Suprapubic skin (tissue), 4 donors: ENCODE data around the gene PRPSAP1. TPM values are rescaled to one million over a fixed set of nuclear protein-coding genes. Genes with fewer than 3 reads are reported as not detected.
"Not testable (repeated sequence)": the region's sequence is repeated elsewhere in the genome, so short reads cannot be mapped to it uniquely, and the experiment has no call there.

Experiments
- DNase-seq, 2 donors: peaks; one replicate each; pipeline ENCODE4 v3.0.0-alpha.2; 2019; ENCODE audit warnings: low spot score in 2 of 2
- H3K27ac ChIP-seq: fragments of 200-600 bp; sonication (generic); one replicate; pipeline ENCODE4 v1.5.1; 2019
- H3K27me3 ChIP-seq: fragments of 200-600 bp; sonication (generic); one replicate; pipeline ENCODE4 v1.5.1; 2019
- H3K36me3 ChIP-seq: fragments of 200-600 bp; sonication (generic); one replicate; pipeline ENCODE4 v1.5.1; 2019
- H3K4me1 ChIP-seq: fragments of 200-600 bp; sonication (generic); one replicate; pipeline ENCODE4 v1.5.1; 2019
- H3K4me3 ChIP-seq: fragments of 200-600 bp; sonication (generic); one replicate; pipeline ENCODE4 v1.5.1; 2019; ENCODE audit warnings: mild to moderate bottlenecking
- H3K9me3 ChIP-seq: fragments of 200-600 bp; sonication (generic); one replicate; pipeline ENCODE4 v1.5.1; 2019
- EP300 ChIP-seq: sonication (generic); formaldehyde crosslinking; IDR thresholded peaks from one replicate; pipeline ENCODE4 v1.6.1; 2017; ENCODE audit warnings: antibody characterized with exemption
- POLR2A ChIP-seq, 2 donors: fragments of 450-650 bp; IDR thresholded peaks; one replicate each; pipeline ENCODE4 v1.6.1; 2017; ENCODE audit warnings: antibody characterized with exemption in 2 of 2, mild to moderate bottlenecking in 2 of 2, moderate library complexity in 2 of 2
- POLR2AphosphoS5 ChIP-seq, 3 donors: sonication (generic); formaldehyde crosslinking; IDR thresholded peaks; one replicate each; pipeline ENCODE4 v1.6.1; 2017; ENCODE audit warnings: antibody characterized with exemption in 3 of 3
- WGBS: methylation state at CpG from one replicate; pipeline ENCODE4 v1.1.5; 2018; 5-methylcytosine and 5-hydroxymethylcytosine counted together
- total RNA-seq, 4 donors: library from RNA; depleted of rRNA; stranded (reverse); fragments of >200 nt; gene quantifications; one replicate each; pipeline ENCODE4 v1.1.0, GENCODE V29; 2016
- TF ChIP-seq, protein P1 (sequence below), 2 donors: fragments of 200-600 bp in 1 of 2; fragments of 450-650 bp in 1 of 2; sonication (generic) in 1 of 2; IDR thresholded peaks; one replicate each; pipeline ENCODE4 v1.5.1; 2016 to 2019; ENCODE audit warnings: antibody characterized with exemption in 2 of 2, mild to moderate bottlenecking in 1 of 2, moderate library complexity in 1 of 2

The PRPSAP1 gene
- total RNA-seq, 4 donors from 2014 or later = 47.3 to 83.9 (median 63.8) TPM

GRCh38 chr17:76367642-76368041 lies 13.9 kb upstream of the PRPSAP1 start:
- DNase-seq = no peak
- TF ChIP-seq POLR2AphosphoS5 (IDR thresholded peaks at IDR 0.05) = no peak
- no peak for TF ChIP-seq EP300
- no peak for TF ChIP-seq POLR2A (IDR thresholded peaks at IDR 0.05)
- TF ChIP-seq, protein P1, sequence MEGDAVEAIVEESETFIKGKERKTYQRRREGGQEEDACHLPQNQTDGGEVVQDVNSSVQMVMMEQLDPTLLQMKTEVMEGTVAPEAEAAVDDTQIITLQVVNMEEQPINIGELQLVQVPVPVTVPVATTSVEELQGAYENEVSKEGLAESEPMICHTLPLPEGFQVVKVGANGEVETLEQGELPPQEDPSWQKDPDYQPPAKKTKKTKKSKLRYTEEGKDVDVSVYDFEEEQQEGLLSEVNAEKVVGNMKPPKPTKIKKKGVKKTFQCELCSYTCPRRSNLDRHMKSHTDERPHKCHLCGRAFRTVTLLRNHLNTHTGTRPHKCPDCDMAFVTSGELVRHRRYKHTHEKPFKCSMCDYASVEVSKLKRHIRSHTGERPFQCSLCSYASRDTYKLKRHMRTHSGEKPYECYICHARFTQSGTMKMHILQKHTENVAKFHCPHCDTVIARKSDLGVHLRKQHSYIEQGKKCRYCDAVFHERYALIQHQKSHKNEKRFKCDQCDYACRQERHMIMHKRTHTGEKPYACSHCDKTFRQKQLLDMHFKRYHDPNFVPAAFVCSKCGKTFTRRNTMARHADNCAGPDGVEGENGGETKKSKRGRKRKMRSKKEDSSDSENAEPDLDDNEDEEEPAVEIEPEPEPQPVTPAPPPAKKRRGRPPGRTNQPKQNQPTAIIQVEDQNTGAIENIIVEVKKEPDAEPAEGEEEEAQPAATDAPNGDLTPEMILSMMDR (IDR thresholded peaks at IDR 0.05) = no peak
- Histone ChIP-seq H3K4me3 (no peak overlapping the region), H3K27me3 (no peaks in the 10 kb centered on the region), H3K9me3 (no peaks in the 10 kb centered on the region), H3K36me3 (no peaks in the 10 kb centered on the region), H3K4me1 (peaks cover 25% of the 10 kb centered on the region), H3K27ac (no peak overlapping the region)
- WGBS = 68% methylated on average over 4 of the region's 6 CpGs

- DNase-seq = no peak
Measured at GRCh38 chr17:76366247-76366646, 12.5 kb upstream of the PRPSAP1 start.

GRCh38 chr17:76365256-76365903 lies 11.7 kb upstream of the PRPSAP1 start:
- no peaks in the 10 kb centered on the region for H3K27me3 ChIP-seq
- no peak overlapping the region for H3K4me3 ChIP-seq
- peaks cover 40% of the 10 kb centered on the region for H3K4me1 ChIP-seq
- TF ChIP-seq POLR2A (IDR thresholded peaks at IDR 0.05) = no peak
- TF ChIP-seq, protein P1 (IDR thresholded peaks at IDR 0.05) = peak; percentile 6 to 25
- no peak for TF ChIP-seq EP300
- WGBS = 39% methylated on average over 12 of the region's 12 CpGs
- DNase-seq = no peak
- H3K9me3 ChIP-seq = no peaks in the 10 kb centered on the region
- H3K27ac ChIP-seq = no peak overlapping the region
- H3K36me3 ChIP-seq = no peaks in the 10 kb centered on the region

More at GRCh38 chr17:76366247-76366646, 12.5 kb upstream of the PRPSAP1 start:
- Histone ChIP-seq H3K4me3 (no peak overlapping the region), H3K4me1 (peaks cover 39% of the 10 kb centered on the region), H3K27me3 (no peaks in the 10 kb centered on the region), H3K36me3 (no peaks in the 10 kb centered on the region), H3K27ac (no peak overlapping the region), H3K9me3 (no peaks in the 10 kb centered on the region)
- TF ChIP-seq, protein P1 (IDR thresholded peaks at IDR 0.05) = no peak
- TF ChIP-seq POLR2A (IDR thresholded peaks at IDR 0.05) = no peak
- no peak for TF ChIP-seq POLR2AphosphoS5 (IDR thresholded peaks at IDR 0.05)
- TF ChIP-seq EP300 = no peak
- 100% methylated on average over 2 of the region's 3 CpGs for WGBS

DNA sequence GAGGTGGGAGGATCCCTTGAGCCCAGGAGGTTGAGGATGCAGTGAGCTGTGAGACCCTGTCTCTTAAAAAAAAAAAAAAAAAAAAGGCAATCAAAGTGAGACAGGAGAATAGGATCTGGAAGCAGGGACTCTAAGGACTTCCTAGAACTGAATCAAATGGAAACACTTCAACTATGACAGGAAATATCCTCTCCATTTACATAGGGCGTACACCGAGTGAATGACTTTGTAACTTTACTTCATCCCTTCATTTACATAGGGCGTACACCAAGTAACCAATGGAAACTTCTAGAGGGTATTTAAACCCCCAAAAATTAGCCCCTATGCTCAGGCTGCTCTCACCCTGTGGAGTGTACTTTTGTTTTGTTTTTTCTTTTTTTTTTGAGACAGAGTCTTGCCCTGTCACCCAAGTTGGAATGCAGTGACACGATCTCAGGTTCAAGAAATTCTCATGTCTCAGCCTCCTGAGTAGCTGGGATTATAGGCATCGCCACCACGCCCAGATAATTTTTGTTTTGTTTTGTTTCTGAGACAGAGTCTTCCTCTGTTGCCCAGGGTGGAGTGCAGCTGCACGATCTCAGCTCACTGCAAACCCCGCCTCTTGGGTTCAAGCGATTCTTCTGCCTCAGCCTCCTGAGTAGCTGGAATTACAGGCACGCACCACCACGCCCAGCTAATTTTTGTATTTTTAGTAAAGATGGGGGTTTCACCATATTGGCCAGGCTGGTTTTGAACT lies 9.6 kb upstream of the PRPSAP1 start:
- TF ChIP-seq POLR2AphosphoS5 (IDR thresholded peaks at IDR 0.05) = no peak
- no peak for TF ChIP-seq EP300
- TF ChIP-seq, protein P1 (IDR thresholded peaks at IDR 0.05) = no peak
- no peak for TF ChIP-seq POLR2A (IDR thresholded peaks at IDR 0.05)
- 61% methylated on average over 11 of the region's 11 CpGs for WGBS
- Histone ChIP-seq H3K9me3 (no peaks in the 10 kb centered on the region), H3K4me1 (peaks cover 39% of the 10 kb centered on the region), H3K27me3 (no peaks in the 10 kb centered on the region), H3K4me3 (no peak overlapping the region), H3K36me3 (no peaks in the 10 kb centered on the region), H3K27ac (peak overlapping the region; percentile 88)
- DNase-seq = no peak

DNA sequence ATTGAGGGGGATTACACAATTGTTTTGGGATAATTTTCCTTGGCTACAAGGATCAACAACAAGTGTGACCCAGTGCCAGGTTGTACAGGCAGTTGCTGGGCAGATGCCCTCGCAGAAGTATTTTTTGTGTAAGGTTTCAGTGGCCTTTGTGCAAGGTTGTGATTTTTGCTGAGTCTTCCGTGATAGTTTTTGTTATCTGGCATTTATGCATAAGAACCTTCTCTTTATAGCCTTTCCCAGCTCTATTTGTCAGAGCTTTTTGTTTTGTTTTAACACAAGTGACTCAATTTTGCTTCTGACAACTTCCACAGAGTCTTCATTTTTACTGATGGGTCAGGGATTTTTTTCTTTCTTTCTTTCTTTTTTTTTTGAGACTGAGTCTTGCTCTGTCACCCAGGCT lies 6.7 kb upstream of the PRPSAP1 start:
- peaks cover 36% of the 10 kb centered on the region for H3K4me1 ChIP-seq
- no peak for DNase-seq
- H3K36me3 ChIP-seq = no peaks in the 10 kb centered on the region
- 40% methylated on average over 2 of the region's 2 CpGs for WGBS
- H3K27ac ChIP-seq = peak overlapping the region; percentile 88
- no peak overlapping the region for H3K4me3 ChIP-seq
- no peaks in the 10 kb centered on the region for H3K9me3 ChIP-seq
- TF ChIP-seq EP300 = no peak
- TF ChIP-seq, protein P1 (IDR thresholded peaks at IDR 0.05) = no peak
- TF ChIP-seq POLR2A (IDR thresholded peaks at IDR 0.05) = no peak
- TF ChIP-seq POLR2AphosphoS5 (IDR thresholded peaks at IDR 0.05) = no peak
- H3K27me3 ChIP-seq = no peaks in the 10 kb centered on the region

GRCh38 chr17:76359776-76360175 lies 6.1 kb upstream of the PRPSAP1 start:
- 72% methylated on average over 6 of the region's 6 CpGs for WGBS
- peaks cover 38% of the 10 kb centered on the region for H3K4me1 ChIP-seq
- DNase-seq, H3K27me3 ChIP-seq, H3K36me3 ChIP-seq, H3K9me3 ChIP-seq, H3K4me3 ChIP-seq: not testable (repeated sequence)
- H3K27ac ChIP-seq = peak overlapping the region; percentile 16
